GM12878 (cell line): Measurements from ENCODE around the gene RAMP2. TPM values are rescaled to one million over a fixed set of nuclear protein-coding genes. Genes with fewer than 3 reads are reported as not detected.

Source experiments
- ATAC-seq: fragments of 200-7000 bp; cut with Tn5 transposase; 3 replicates; pipeline ENCODE4 v1.9.1; 2020; ENCODE audit warnings: mild to moderate bottlenecking, moderate library complexity
- BruUV-seq: library from RNA; stranded (reverse); fragments of 400-500 nt; replicated peaks from 2 replicates; lab custom pipeline; 2021; lab: Mats Ljungman, UMichigan
- CTCF ChIA-PET: fragments of 300-600 bp; sonication (Branson Sonifier 250); formaldehyde crosslinking; extraction: SDS; loops from one replicate; lab custom pipeline; 2021; ENCODE audit warnings: inconsistent platforms; lab: Yijun Ruan, JAX
- POLR2A ChIA-PET: fragments of 350-600 bp; formaldehyde crosslinking; extraction: SDS; loops from one replicate; lab custom pipeline; 2021; ENCODE audit warnings: inconsistent platforms; lab: Charles Lee
- RAD21 ChIA-PET: fragments of 300-600 bp; sonication (Branson Sonifier 250); formaldehyde crosslinking; loops from one replicate; lab custom pipeline; 2023; ENCODE audit warnings: antibody characterized with exemption; ENCODE audit not compliant: unreplicated experiment; lab: Charles Lee
- SMC1A ChIA-PET: fragments of 300-600 bp; sonication (Branson Sonifier 250); formaldehyde crosslinking; loops from one replicate; lab custom pipeline; 2023; ENCODE audit not compliant: unreplicated experiment, uncharacterized antibody; lab: Charles Lee
- DNase-seq: peaks from one replicate; pipeline ENCODE4 v3.0.0-alpha.2; 2011; ENCODE audit warnings: low read depth, low spot score
- FAIRE-seq: peaks from 3 replicates; lab custom pipeline; 2011; peaks lifted over from hg19 to GRCh38; lab: Jason Lieb, UNC
- H2AFZ ChIP-seq: 2 replicates; pipeline ENCODE4 v1.6.0; 2011; ENCODE audit warnings: low read depth, low read length, control low read depth; ENCODE audit not compliant: control insufficient read depth
- H3K27ac ChIP-seq: 2 replicates; pipeline ENCODE4 v1.5.1; 2011; ENCODE audit warnings: control low read depth; ENCODE audit not compliant: control insufficient read depth, insufficient read depth
- H3K27me3 ChIP-seq, 2 experiments: replicated peaks in 1 of 2; 2 replicates each; pipeline versions ENCODE4 v1.6.0 to v1.6.1; 2011; ENCODE audit warnings: low read length in 1 of 2; ENCODE audit not compliant: control insufficient read depth in 2 of 2, insufficient read depth in 2 of 2
- H3K36me3 ChIP-seq, 2 experiments: 2 replicates each; pipeline ENCODE4 v1.5.1; 2011; ENCODE audit warnings: low read length in 1 of 2; ENCODE audit not compliant: control insufficient read depth in 2 of 2, insufficient read depth in 2 of 2
- H3K4me1 ChIP-seq: 2 replicates; pipeline ENCODE4 v1.6.1; 2011; ENCODE audit warnings: mild to moderate bottlenecking, low read length, moderate library complexity, mixed read lengths; ENCODE audit not compliant: control insufficient read depth, insufficient read depth
- H3K4me2 ChIP-seq: 2 replicates; pipeline ENCODE4 v1.6.0; 2011; ENCODE audit warnings: control low read depth; ENCODE audit not compliant: control insufficient read depth, insufficient read depth
- H3K4me3 ChIP-seq: fragments of 200-600 bp; sonication (generic); 2 replicates; pipeline ENCODE4 v1.5.1; 2016
- H3K79me2 ChIP-seq: 2 replicates; pipeline ENCODE4 v1.6.0; 2011; ENCODE audit warnings: low read length; ENCODE audit not compliant: control insufficient read depth, insufficient read depth
- H3K9ac ChIP-seq: 2 replicates; pipeline ENCODE4 v1.8.0; 2011; ENCODE audit warnings: low read length, control low read depth, mixed read lengths; ENCODE audit not compliant: control insufficient read depth, insufficient read depth
- H3K9me3 ChIP-seq: replicated peaks from 3 replicates; pipeline ENCODE4 v1.5.1; 2011; ENCODE audit warnings: mild to moderate bottlenecking, low read length; ENCODE audit not compliant: control insufficient read depth, insufficient read depth
- H4K20me1 ChIP-seq: 2 replicates; pipeline ENCODE4 v1.6.0; 2011; ENCODE audit not compliant: control insufficient read depth, insufficient read depth
- ASH2L ChIP-seq: fragments of 300-600, 200-600 bp; sonication (generic); IDR thresholded peaks from 2 replicates; pipeline ENCODE4 v1.6.1; 2017; ENCODE audit warnings: low read depth, mild to moderate bottlenecking, borderline replicate concordance
- ATF7 ChIP-seq: fragments of 450-650 bp; IDR thresholded peaks from 2 replicates; pipeline ENCODE4 v1.6.1; 2016; ENCODE audit warnings: low read depth, mild to moderate bottlenecking
- BRCA1 ChIP-seq: IDR thresholded peaks from 2 replicates; pipeline ENCODE4 v1.6.1; 2011; ENCODE audit warnings: low read depth, low read length, improper control_type of control experiment
- HDAC6 ChIP-seq: fragments of 200-600 bp; sonication (generic); IDR thresholded peaks from one replicate; pipeline ENCODE4 v1.8.0; 2017; ENCODE audit warnings: antibody characterized with exemption; ENCODE audit not compliant: unreplicated experiment
- HDGF ChIP-seq: fragments of 450-650 bp; IDR thresholded peaks from 2 replicates; pipeline ENCODE4 v1.6.1; 2016; ENCODE audit warnings: antibody characterized with exemption
- IKZF2 ChIP-seq, 2 experiments: fragments of 450-650 bp; IDR thresholded peaks; 2 replicates each; pipeline ENCODE4 v1.6.1; 2017; ENCODE audit warnings: mild to moderate bottlenecking in 2 of 2, moderate library complexity in 2 of 2
- KDM1A ChIP-seq: fragments of 200-600 bp; sonication (generic); IDR thresholded peaks from 2 replicates; pipeline ENCODE4 v1.6.1; 2016; ENCODE audit warnings: borderline replicate concordance
- NBN ChIP-seq: fragments of 450-650 bp; IDR thresholded peaks from 2 replicates; pipeline ENCODE4 v1.6.1; 2016
- POLR2A ChIP-seq: IDR thresholded peaks from 2 replicates; pipeline ENCODE4 v1.6.1; 2011; ENCODE audit warnings: low read depth, mild to moderate bottlenecking, low read length
- RAD21 ChIP-seq: IDR thresholded peaks from 2 replicates; pipeline ENCODE4 v1.6.1; 2011; ENCODE audit warnings: mild to moderate bottlenecking, low read depth, low read length, moderate library complexity; ENCODE audit not compliant: insufficient read depth
- STAT1 ChIP-seq: fragments of 450-650 bp; conservative IDR thresholded peaks from 2 replicates; pipeline ENCODE4 v1.6.1; 2014; ENCODE audit warnings: antibody characterized with exemption, mild to moderate bottlenecking
- SUPT20H ChIP-seq: IDR thresholded peaks from 2 replicates; pipeline ENCODE4 v1.6.1; 2011; ENCODE audit warnings: low read depth, mild to moderate bottlenecking, low read length, moderate library complexity, borderline replicate concordance; ENCODE audit not compliant: control insufficient read depth
- ZNF217 ChIP-seq: fragments of 450-650 bp; IDR thresholded peaks from 2 replicates; pipeline ENCODE4 v1.6.1; 2017; ENCODE audit warnings: antibody characterized with exemption, mild to moderate bottlenecking
- WGBS: methylation state at CpG from one replicate; pipeline ENCODE4 v1.1.6; 2016; ENCODE audit warnings: low lambda C conversion rate; ENCODE audit not compliant: insufficient replicate concordance, insufficient coverage; ENCODE audit errors: missing lambda C conversion rate; 5-methylcytosine and 5-hydroxymethylcytosine counted together
- in situ Hi-C: fragments of 300-500 bp; cut with MboI; formaldehyde crosslinking; loops from 9 replicates; pipeline ENCODE4 v1.14.3; 2018; ENCODE audit warnings: mixed read lengths
- intact Hi-C: fragments of 100-400 bp; cut with micrococcal nuclease; formaldehyde crosslinking; loops from one replicate; pipeline ENCODE4 v1.14.2; 2022; ENCODE audit not compliant: unreplicated experiment
- polyA plus RNA-seq, 11 experiments: library from polyadenylated mRNA; depleted of rRNA in 4 of 11; unstranded in 6 of 11; stranded (reverse) in 5 of 11; fragments of >200 nt; fragmentation: Nextera tagmentation in 4 of 11; fragmentation: Illumina TruSeq in 1 of 11; extraction: Ambion mirVana in 4 of 11; extraction: Trizol in 1 of 11; gene quantifications; 1 replicate in 1 of 11; 2 replicates in 10 of 11; pipeline versions ENCODE4 v1.2.1 to v1.2.3, GENCODE V29; 2011 to 2016; ENCODE audit warnings: inconsistent platforms in 2 of 11, missing spikeins in 2 of 11, low read depth in 1 of 11
- total RNA-seq, 4 experiments: library from RNA; depleted of rRNA in 3 of 4; stranded (reverse); fragments of >200 nt in 3 of 4; fragmentation: Illumina TruSeq in 1 of 4; extraction: Trizol in 1 of 4; gene quantifications; 2 replicates each; pipeline versions ENCODE4 v1.2.1 to v1.2.3, GENCODE V29; 2013 to 2021
- TF ChIP-seq, protein P1 (sequence below): IDR thresholded peaks from 2 replicates; pipeline ENCODE4 v1.6.1; 2012; ENCODE audit warnings: low read depth, low read length, improper control_type of control experiment
- TF ChIP-seq, protein P2 (sequence below): fragments of 450-650 bp; IDR thresholded peaks from 2 replicates; pipeline ENCODE4 v1.6.1; 2016; ENCODE audit warnings: mild to moderate bottlenecking
- TF ChIP-seq, protein P3 (sequence below): fragments of 450-650 bp; formaldehyde crosslinking; IDR thresholded peaks from 2 replicates; pipeline ENCODE4 v1.5.0; 2022; ENCODE audit warnings: mild to moderate bottlenecking, missing genetic modification characterization

RAMP2 gene
- total and polyA plus RNA-seq, 10 of the 15 experiments (the other 5 are each of a cell fraction or from before 2014, with no cell fraction given) = 0.14 to 0.32 (median 0.21) TPM; not detected in 4

DNA sequence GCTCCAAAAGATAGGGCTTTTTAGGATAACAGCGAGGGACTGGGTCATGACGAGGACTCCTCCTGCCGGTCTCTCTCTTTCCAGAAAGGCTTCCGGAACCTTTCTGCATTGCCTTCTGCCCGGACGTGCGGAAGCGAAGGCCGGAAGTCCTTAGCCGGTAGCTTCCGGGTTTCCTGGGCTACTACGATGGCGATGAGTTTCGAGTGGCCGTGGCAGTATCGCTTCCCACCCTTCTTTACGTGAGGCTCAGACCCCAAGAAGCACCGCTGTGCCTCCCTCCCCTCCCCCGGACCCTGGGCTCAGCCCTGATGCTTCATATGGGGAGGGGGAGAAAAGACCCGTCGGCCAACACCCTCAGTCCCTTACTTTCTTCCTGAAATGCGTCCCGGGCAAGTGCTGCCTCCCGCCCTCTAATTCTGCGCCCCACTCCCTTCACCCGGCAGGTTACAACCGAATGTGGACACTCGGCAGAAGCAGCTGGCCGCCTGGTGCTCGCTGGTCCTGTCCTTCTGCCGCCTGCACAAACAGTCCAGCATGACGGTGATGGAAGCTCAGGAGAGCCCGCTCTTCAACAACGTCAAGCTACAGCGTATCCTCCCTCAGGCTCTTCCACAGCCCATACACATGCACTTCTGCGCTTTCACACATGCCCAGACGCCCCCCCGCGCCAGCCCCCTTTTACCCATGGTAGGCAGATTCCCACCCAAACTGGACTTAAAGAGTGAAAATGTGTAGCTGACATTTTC lies 12.4 kb downstream of the RAMP2 start, which contains the start of gene VPS25:
TSS of gene VPS25 (plus strand) at position 160 of the 746 bp plus-strand sequence. CDS start at position 187, 27 bp downstream.
- peaks cover 9% of the 10 kb centered on the region for H3K79me2 ChIP-seq
- ChIA-PET SMC1A (interaction anchor here (0.8 to 3.1 kb wide), 11 partner anchors 10 to 237 kb away, joined by 3 to 20 read pairs (median 3); partner anchors contain the start of genes NAGLU, PSMC3IP and RAMP2), CTCF (interaction anchor here (0.9 to 3.2 kb wide), 19 partner anchors 10 to 225 kb away, joined by 3 to 38 read pairs (median 4); partner anchors contain the start of genes BECN1, CCR10, CNTD1 and COA3), RAD21 (interaction anchor here (1.3 to 3.1 kb wide), 9 partner anchors 10 to 225 kb away, joined by 3 to 18 read pairs (median 6); partner anchors contain the start of genes BECN1, PSMC3IP and RPL27), POLR2A (interaction anchor here (0.5 to 2.3 kb wide), 14 partner anchors 10 to 225 kb away, joined by 3 to 11 read pairs (median 3); partner anchors contain the start of genes BECN1, RETREG3, RPL27 and TUBG1)
- H3K4me2 ChIP-seq = peak within 1 kb of the TSS; percentile 88
- intact Hi-C loops (no loop called here), in situ Hi-C loops (no loop called here)
- ATAC-seq (peak; percentile 93), DNase-seq (no peak), FAIRE-seq (peak; percentile 83)
- peaks cover 26% of the 10 kb centered on the region for H3K4me1 ChIP-seq
- TSS peak; percentile 83 for BruUV-seq
- no peaks in the 10 kb centered on the region for H3K9me3 ChIP-seq
- H3K4me3 ChIP-seq = peak within 1 kb of the TSS; percentile 75
- H2AFZ ChIP-seq = peak within 1 kb of the TSS; percentile 99
- 5% methylated on average over 39 of the region's 39 CpGs for WGBS
- H4K20me1 ChIP-seq = no peaks in the 10 kb centered on the region
- no peaks in the 10 kb centered on the region for H3K27me3 ChIP-seq
- H3K9ac ChIP-seq = peak within 1 kb of the TSS; percentile 97
- peak within 1 kb of the TSS; percentile 86 for H3K27ac ChIP-seq
- peaks cover 0 to 2% of the 10 kb centered on the region in 2 experiments; a peak in 3 of 4 replicates for H3K36me3 ChIP-seq
- TF ChIP-seq, protein P1, sequence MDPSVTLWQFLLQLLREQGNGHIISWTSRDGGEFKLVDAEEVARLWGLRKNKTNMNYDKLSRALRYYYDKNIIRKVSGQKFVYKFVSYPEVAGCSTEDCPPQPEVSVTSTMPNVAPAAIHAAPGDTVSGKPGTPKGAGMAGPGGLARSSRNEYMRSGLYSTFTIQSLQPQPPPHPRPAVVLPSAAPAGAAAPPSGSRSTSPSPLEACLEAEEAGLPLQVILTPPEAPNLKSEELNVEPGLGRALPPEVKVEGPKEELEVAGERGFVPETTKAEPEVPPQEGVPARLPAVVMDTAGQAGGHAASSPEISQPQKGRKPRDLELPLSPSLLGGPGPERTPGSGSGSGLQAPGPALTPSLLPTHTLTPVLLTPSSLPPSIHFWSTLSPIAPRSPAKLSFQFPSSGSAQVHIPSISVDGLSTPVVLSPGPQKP = peak; percentile 89
- TF ChIP-seq, protein P2, sequence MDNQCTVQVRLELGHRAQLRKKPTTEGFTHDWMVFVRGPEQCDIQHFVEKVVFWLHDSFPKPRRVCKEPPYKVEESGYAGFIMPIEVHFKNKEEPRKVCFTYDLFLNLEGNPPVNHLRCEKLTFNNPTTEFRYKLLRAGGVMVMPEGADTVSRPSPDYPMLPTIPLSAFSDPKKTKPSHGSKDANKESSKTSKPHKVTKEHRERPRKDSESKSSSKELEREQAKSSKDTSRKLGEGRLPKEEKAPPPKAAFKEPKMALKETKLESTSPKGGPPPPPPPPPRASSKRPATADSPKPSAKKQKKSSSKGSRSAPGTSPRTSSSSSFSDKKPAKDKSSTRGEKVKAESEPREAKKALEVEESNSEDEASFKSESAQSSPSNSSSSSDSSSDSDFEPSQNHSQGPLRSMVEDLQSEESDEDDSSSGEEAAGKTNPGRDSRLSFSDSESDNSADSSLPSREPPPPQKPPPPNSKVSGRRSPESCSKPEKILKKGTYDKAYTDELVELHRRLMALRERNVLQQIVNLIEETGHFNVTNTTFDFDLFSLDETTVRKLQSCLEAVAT = peak; percentile 61; the same call in 1 of the 2 replicates
- TF ChIP-seq HDAC6 (no peak), HDGF (0 out of 2 replicates have a peak, but pooled peaks have one; percentile 26), NBN (peak; percentile 73), ASH2L (no peak), IKZF2 (IDR thresholded peaks at IDR 0.05) (peak; percentile 17 to 53), STAT1 (peak; percentile 64; the same call in 1 of the 2 replicates), SUPT20H (no peak), KDM1A (no peak), ATF7 (peak; percentile 67; the same call in 1 of the 2 replicates), POLR2A (peak; percentile 97), ZNF217 (no peak), BRCA1 (no peak), RAD21 (no peak)
- TF ChIP-seq, protein P3, sequence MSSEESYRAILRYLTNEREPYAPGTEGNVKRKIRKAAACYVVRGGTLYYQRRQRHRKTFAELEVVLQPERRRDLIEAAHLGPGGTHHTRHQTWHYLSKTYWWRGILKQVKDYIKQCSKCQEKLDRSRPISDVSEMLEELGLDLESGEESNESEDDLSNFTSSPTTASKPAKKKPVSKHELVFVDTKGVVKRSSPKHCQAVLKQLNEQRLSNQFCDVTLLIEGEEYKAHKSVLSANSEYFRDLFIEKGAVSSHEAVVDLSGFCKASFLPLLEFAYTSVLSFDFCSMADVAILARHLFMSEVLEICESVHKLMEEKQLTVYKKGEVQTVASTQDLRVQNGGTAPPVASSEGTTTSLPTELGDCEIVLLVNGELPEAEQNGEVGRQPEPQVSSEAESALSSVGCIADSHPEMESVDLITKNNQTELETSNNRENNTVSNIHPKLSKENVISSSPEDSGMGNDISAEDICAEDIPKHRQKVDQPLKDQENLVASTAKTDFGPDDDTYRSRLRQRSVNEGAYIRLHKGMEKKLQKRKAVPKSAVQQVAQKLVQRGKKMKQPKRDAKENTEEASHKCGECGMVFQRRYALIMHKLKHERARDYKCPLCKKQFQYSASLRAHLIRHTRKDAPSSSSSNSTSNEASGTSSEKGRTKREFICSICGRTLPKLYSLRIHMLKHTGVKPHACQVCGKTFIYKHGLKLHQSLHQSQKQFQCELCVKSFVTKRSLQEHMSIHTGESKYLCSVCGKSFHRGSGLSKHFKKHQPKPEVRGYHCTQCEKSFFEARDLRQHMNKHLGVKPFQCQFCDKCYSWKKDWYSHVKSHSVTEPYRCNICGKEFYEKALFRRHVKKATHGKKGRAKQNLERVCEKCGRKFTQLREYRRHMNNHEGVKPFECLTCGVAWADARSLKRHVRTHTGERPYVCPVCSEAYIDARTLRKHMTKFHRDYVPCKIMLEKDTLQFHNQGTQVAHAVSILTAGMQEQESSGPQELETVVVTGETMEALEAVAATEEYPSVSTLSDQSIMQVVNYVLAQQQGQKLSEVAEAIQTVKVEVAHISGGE (CRISPR knock-in tag) = peak; percentile 92
